DOHH2 (cell line): ENCODE measurements around the gene WNT8A.

Source experiments
- H3F3A ChIP-seq: fragments of 200-600 bp; sonication (generic), shearing (Covaris generic); 2 replicates; pipeline ENCODE4 v1.6.0; 2016; ENCODE audit warnings: antibody characterized with exemption, mild to moderate bottlenecking; ENCODE audit not compliant: control insufficient read depth, insufficient read depth
- H3K27ac ChIP-seq: fragments of 200-600 bp; sonication (generic); 2 replicates; pipeline ENCODE4 v1.5.1; 2014; ENCODE audit warnings: low read depth, mild to moderate bottlenecking, low read length, moderate library complexity
- H3K27me3 ChIP-seq: fragments of 200-600 bp; sonication (generic); 2 replicates; pipeline ENCODE4 v1.6.1; 2014; ENCODE audit warnings: mild to moderate bottlenecking, low read length, mixed read lengths; ENCODE audit not compliant: control insufficient read depth
- H3K36me3 ChIP-seq: fragments of 200-600 bp; sonication (generic); 2 replicates; pipeline ENCODE4 v1.6.1; 2014; ENCODE audit warnings: mild to moderate bottlenecking, low read length, moderate library complexity, mixed read lengths; ENCODE audit not compliant: control insufficient read depth
- H3K4me1 ChIP-seq: fragments of 200-600 bp; sonication (generic); 2 replicates; pipeline ENCODE4 v1.6.1; 2014; ENCODE audit warnings: mild to moderate bottlenecking, low read length, mixed read lengths; ENCODE audit not compliant: control insufficient read depth
- H3K4me2 ChIP-seq: fragments of 200-600 bp; sonication (generic); 2 replicates; pipeline ENCODE4 v1.6.0; 2014; ENCODE audit warnings: mild to moderate bottlenecking, low read length, moderate library complexity
- H3K4me3 ChIP-seq: fragments of 200-600 bp; sonication (generic); 2 replicates; pipeline ENCODE4 v1.5.1; 2014; ENCODE audit warnings: mild to moderate bottlenecking, low read length, mixed read lengths
- H3K79me2 ChIP-seq: fragments of 200-600 bp; sonication (generic); 2 replicates; pipeline ENCODE4 v1.6.1; 2014; ENCODE audit warnings: mild to moderate bottlenecking, low read length, mixed read lengths; ENCODE audit not compliant: control insufficient read depth
- H3K9me2 ChIP-seq: fragments of 200-600 bp; sonication (generic); replicated peaks from 2 replicates; pipeline ENCODE4 v1.6.1; 2014; ENCODE audit warnings: mild to moderate bottlenecking, low read length, mixed read lengths; ENCODE audit not compliant: control insufficient read depth
- H3K9me3 ChIP-seq: fragments of 200-600 bp; sonication (generic); 2 replicates; pipeline ENCODE4 v1.6.1; 2014; ENCODE audit warnings: antibody characterized with exemption, low read length, mixed read lengths; ENCODE audit not compliant: control insufficient read depth, insufficient read depth
- H4K20me1 ChIP-seq: fragments of 200-600 bp; sonication (generic); 2 replicates; pipeline ENCODE4 v1.6.0; 2014; ENCODE audit warnings: low read depth, mild to moderate bottlenecking, antibody characterized with exemption, low read length, moderate library complexity; ENCODE audit not compliant: control insufficient read depth, insufficient read depth
- CTCF ChIP-seq: fragments of 200-600 bp; sonication (generic); IDR thresholded peaks from one replicate; pipeline ENCODE4 v1.5.1; 2014; ENCODE audit warnings: antibody characterized with exemption, mild to moderate bottlenecking, low read depth, low read length; ENCODE audit not compliant: poor library complexity, severe bottlenecking
- EZH2phosphoT487 ChIP-seq: fragments of 200-600 bp; sonication (generic); IDR thresholded peaks from 2 replicates; pipeline ENCODE4 v1.6.1; 2017; ENCODE audit warnings: borderline replicate concordance, mild to moderate bottlenecking, antibody characterized with exemption, low read length, moderate library complexity, mixed read lengths

The WNT8A gene

GRCh38 chr5:138083702-138084101 lies at the start of gene WNT8A:
WNT8A (plus strand) TSS chr5:138084033; CDS start chr5:138084128, 95 bp downstream.
- H3F3A ChIP-seq = no peaks in the 10 kb centered on the region
- H3K79me2 ChIP-seq = no peaks in the 10 kb centered on the region
- peaks cover 3% of the 10 kb centered on the region; the same call in 1 of the 2 replicates for H3K27me3 ChIP-seq
- no peaks in the 10 kb centered on the region for H4K20me1 ChIP-seq
- H3K4me2 ChIP-seq = no peak within 1 kb of the TSS
- H3K36me3 ChIP-seq = no peaks in the 10 kb centered on the region
- no peaks in the 10 kb centered on the region for H3K9me2 ChIP-seq
- peaks cover 10% of the 10 kb centered on the region for H3K4me1 ChIP-seq
- TF ChIP-seq EZH2phosphoT487 = no peak
- TF ChIP-seq CTCF = no peak
- no peak within 1 kb of the TSS for H3K4me3 ChIP-seq
- no peak within 1 kb of the TSS for H3K27ac ChIP-seq
- no peaks in the 10 kb centered on the region for H3K9me3 ChIP-seq

GRCh38 chr5:138035605-138036537 lies 48.0 kb upstream of the WNT8A start:
- H3K27me3 ChIP-seq = no peaks in the 10 kb centered on the region
- peaks cover 44% of the 10 kb centered on the region for H3K4me1 ChIP-seq
- peak; percentile 98 for TF ChIP-seq CTCF
- no peak for TF ChIP-seq EZH2phosphoT487
- H3K9me3 ChIP-seq = no peaks in the 10 kb centered on the region
- H3K79me2 ChIP-seq = peaks cover 23% of the 10 kb centered on the region
- H3K4me3 ChIP-seq = peak overlapping the region; percentile 8; the same call in 1 of the 2 replicates
- H3F3A ChIP-seq = peaks cover 7% of the 10 kb centered on the region
- H3K27ac ChIP-seq = no peak overlapping the region
- no peaks in the 10 kb centered on the region for H3K9me2 ChIP-seq
- peaks cover 5% of the 10 kb centered on the region for H4K20me1 ChIP-seq
- peaks cover 14% of the 10 kb centered on the region for H3K36me3 ChIP-seq
- H3K4me2 ChIP-seq = peak overlapping the region; percentile 53

GRCh38 chr5:138037271-138037670 lies 46.6 kb upstream of the WNT8A start:
- Histone ChIP-seq H3K27ac (no peak overlapping the region), H4K20me1 (no peaks in the 10 kb centered on the region), H3F3A (no peaks in the 10 kb centered on the region), H3K27me3 (no peaks in the 10 kb centered on the region), H3K9me2 (no peaks in the 10 kb centered on the region), H3K79me2 (peaks cover 10% of the 10 kb centered on the region), H3K4me2 (peak overlapping the region; percentile 52), H3K4me3 (peak overlapping the region; percentile 6), H3K9me3 (no peaks in the 10 kb centered on the region), H3K36me3 (peaks cover 2% of the 10 kb centered on the region; the same call in 1 of the 2 replicates), H3K4me1 (peaks cover 43% of the 10 kb centered on the region)
- TF ChIP-seq CTCF (no peak), EZH2phosphoT487 (no peak)
